HG03457 (cell line): ENCODE data around the gene SPDYE1.
"Not testable (repeated sequence)": the region's sequence is repeated elsewhere in the genome, so short reads cannot be mapped to it uniquely, and the experiment has no call there.

Source experiments
- ATAC-seq: cut with Tn5 transposase; IDR thresholded peaks from one replicate; pipeline ENCODE4 v1.9.1; 2021; ENCODE audit warnings: moderate number of reproducible peaks; ENCODE audit not compliant: unreplicated experiment

SPDYE1 gene

DNA sequence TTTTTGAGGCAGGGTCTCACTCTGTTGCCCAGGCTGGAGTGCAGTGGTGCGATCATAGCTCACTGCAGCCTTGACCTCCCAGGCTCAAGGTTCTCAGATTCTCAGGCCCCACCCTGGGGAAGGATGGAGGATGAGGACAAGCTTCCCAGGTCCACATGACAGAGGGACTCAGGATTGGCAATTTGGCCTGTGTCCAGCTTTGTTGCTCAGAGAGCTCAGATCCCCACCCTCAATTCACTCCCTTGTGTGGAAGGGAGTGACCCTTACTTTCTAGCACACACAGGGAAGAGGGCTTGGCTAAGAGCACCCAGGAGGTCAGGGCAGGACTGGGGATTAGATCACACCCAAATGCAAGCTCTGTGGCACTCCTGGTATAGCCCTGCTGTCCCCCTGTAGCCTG lies 6.9 kb upstream of the SPDYE1 start:
- not testable (repeated sequence) for ATAC-seq

- ATAC-seq = not testable (repeated sequence)
Observed at GRCh38 chr7:43992896-43993295, 4.8 kb upstream of the SPDYE1 start.

DNA sequence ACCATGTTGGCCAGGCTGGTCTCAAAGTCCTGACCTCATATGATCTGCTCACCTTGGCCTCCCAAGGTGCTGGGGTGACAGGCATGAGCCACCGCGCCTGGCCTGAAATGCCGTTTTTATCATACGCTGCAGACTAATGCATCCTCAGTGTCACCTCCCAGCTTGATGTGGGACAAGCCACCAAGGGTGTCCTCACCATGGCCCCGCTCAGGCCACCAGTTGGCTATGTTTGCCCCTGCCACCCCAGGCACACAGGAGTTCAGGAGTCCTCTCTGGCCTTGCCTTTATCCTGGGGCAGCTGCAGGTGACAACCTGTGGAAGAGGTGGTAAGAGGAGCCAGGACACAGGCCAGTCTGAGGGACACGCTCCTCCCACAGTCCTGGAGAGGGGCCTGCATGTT lies 3.0 kb upstream of the SPDYE1 start:
- ATAC-seq = not testable (repeated sequence)

DNA sequence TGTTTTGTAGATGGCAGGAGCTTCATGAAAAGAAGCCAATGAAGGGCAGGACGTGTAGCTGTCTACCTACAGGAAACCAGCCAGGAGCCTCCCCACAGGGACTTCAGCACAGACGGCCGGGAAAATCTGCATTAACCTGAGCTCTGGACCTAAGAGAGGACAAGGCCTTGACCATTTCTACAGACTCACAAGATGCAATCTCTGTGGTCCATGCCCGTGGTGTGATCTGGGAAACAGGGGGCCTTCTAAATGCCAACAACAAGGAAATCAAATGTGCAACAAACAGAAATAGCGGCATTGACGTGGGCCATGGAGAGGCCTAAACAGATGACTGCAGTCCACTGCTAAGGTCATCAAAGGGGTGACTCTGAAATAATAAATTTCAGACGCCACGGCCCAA lies 14.4 kb downstream of the SPDYE1 start:
- not testable (repeated sequence) for ATAC-seq

- not testable (repeated sequence) for ATAC-seq
Observed at GRCh38 chr7:44015090-44015489, 17.4 kb downstream of the SPDYE1 start.

GRCh38 chr7:44018857-44019807 lies 21.4 kb downstream of the SPDYE1 start:
- ATAC-seq = peak; percentile 87

DNA sequence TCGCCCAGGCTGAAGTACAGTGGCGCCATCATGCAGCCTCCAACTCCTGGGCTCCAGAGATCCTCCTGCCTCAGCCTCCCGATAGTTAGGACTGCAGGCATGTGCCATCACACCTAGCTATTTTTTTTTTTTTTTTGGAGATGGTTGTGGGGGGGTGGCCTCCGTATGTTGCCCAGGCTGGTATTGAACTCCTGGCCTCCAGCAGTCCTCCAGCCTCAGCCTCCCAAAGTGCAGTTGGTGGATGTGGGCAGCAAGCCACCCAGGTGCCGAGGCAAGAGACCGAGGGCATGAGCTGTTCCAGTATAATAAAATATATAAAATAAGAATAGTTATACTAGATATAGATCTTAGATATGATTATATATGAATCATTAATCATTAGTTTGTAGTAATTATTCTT lies 22.1 kb downstream of the SPDYE1 start:
- ATAC-seq = not testable (repeated sequence)

DNA sequence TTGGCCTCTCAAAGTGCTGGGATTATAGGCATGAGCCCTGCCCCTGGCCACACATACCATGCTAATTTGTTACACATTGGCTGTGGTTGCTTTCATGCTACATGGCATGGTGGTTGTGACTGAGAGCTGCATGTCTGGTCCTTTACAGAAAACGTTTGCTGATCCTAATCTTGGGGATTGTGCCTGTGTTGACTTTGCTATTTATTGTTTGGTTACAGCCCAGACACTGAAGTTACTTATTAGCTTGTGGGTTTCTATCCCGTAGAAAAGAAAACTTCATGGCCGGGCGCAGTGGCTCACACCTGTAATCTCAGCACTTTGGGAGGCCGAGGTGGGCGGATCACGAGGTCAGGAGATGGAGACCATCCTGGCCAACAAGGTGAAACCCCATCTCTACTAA lies 24.4 kb downstream of the SPDYE1 start:
- not testable (repeated sequence) for ATAC-seq

DNA sequence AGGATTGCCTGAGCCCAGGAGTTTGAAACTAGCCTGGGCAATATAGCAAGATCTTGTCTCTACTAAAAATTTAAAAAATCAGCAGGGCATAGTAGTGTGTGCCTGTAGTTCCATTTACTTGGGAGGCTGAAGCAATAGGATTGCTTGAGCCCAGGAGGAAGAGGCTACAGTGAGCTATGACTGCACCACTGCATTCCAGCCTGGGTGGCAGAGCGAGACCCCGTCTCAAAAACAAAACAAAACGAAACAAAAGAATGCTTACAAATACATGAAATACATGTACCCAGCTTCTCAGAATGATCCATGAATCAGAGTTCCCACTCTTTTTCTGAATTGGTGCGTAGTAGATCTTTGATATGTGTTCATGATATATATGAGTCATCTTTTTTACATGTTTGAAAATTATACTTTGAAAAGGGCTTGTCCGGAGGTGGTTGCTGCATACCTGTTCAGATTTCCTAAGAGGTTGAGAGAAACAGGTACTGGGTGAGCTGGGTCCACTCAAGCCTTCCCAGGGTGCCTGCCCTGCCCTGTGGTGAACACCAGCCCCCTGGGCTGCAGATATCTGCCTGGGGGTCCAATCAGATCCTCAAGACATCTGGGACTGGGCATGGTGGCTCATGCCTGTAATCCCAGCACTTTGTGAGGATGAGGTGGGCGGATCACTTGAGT lies 25.2 kb downstream of the SPDYE1 start:
- not testable (repeated sequence) for ATAC-seq

- ATAC-seq = not testable (repeated sequence)
Observed at GRCh38 chr7:44029433-44029832, 31.7 kb downstream of the SPDYE1 start.

GRCh38 chr7:44030029-44030428 lies 32.3 kb downstream of the SPDYE1 start:
- ATAC-seq = not testable (repeated sequence)

DNA sequence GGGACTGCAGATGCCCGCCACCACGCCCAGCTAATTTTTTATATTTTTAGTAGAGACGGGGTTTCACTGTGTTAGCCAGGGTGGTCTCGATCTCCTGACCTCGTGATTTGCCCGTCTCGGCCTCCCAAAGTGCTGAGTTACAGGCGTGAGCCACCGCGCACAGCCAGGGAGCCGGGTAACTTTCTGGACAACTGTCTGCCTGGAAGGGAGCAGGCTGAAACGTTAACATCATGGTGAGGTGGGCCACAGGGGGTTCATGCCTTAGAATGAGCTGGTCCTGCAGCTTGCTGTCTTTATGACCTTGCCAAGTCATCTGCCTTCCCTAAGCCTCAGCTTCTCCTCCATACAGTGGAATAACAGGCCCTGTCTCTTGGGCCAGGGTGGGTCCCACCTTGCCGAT lies 33.6 kb downstream of the SPDYE1 start:
- not testable (repeated sequence) for ATAC-seq

DNA sequence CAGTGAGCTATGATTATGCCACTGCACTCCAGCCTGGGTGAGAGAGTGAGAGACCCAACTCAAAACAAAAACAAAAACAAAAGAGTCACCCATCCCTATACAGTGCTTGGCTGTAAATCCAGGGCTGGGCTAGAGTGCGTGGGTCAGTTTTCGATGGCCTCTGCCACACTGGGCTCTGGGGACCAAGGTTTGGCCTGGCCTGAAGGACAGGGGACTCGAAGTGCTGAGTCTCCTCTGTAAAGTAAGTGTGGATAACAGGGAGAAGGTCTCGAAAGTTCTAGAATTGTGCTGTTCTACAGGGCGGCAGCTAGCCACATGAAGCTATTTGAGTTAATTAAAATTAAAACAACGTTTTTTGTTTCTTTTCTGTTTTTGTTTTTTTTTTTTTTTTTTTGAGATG lies 34.3 kb downstream of the SPDYE1 start:
- ATAC-seq = not testable (repeated sequence)

DNA sequence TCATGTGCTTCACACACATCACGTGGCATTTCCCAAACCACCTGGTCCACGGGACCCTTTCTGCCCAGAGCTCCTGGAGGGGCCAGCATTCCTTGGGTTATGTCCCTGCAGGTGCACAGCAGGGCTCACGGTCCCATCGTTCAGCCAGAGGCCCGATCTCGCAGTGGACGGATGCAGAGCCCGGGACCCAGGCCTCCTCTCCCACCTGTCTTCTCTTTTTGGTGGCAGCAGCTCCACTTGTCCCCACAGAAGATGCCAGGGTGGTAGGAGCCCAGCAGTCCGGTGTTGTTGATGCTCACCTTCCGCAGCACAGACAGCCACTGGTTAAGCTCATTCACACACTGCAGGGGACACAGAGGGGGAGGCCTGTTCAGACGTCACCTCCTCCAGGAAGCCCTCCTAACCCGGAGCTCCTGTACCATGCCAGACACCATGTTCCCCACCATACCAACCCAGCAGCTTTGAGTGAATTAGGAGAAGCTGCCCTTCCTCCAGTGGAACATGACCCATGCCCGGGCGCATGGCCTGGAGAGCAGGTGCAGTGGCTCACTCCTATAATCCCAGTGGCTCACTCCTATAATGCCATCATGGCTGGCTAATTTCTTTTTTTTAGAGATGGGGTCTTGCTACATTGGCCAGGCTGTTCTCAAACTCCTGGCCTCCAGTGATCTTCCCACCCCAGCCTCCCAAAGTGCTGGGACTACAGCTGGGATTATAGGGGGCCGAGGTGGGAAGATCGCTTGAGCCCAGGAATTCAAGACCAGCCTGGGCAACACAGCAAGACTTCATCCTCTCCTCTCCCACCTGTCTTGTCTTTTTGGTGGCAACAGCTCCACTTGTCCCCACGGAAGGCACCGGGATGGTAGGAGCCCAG lies 36.5 kb downstream of the SPDYE1 start:
- ATAC-seq = not testable (repeated sequence)

GRCh38 chr7:44036364-44036763 lies 38.7 kb downstream of the SPDYE1 start:
- ATAC-seq = not testable (repeated sequence)

- not testable (repeated sequence) for ATAC-seq
Observed at GRCh38 chr7:44037951-44038350, 40.3 kb downstream of the SPDYE1 start.

- ATAC-seq = not testable (repeated sequence)
Observed at GRCh38 chr7:44038553-44038952, 40.9 kb downstream of the SPDYE1 start.

GRCh38 chr7:44038961-44039558 lies 41.4 kb downstream of the SPDYE1 start:
- peak; percentile 41 for ATAC-seq

- not testable (repeated sequence) for ATAC-seq
Observed at GRCh38 chr7:44039800-44040492, 42.2 kb downstream of the SPDYE1 start.

DNA sequence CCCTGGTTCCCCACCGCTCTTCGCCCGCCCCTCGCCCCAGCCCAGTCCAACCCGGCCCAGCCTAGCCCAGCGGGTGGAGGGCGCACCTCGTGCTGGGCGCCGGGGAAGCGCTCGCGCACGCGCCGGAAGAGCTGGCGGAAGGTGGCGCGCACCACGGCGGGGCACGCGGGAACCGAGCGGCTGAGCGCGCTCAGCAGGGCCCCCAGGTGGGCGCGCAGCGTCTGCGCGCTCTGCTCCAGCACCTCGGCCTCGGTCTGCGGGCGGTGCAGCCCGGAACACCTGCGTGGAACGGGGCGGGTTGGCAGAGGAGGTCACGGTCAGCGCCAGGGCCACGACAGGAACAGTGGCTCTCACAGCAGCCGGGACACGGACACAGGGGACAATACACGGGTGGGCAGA lies 42.8 kb downstream of the SPDYE1 start:
- ATAC-seq = not testable (repeated sequence)
